LNCAP (cell line): ENCODE results near the gene PPP1CC.

Experiments used
- CTCF ChIP-seq: fragments of 450-650 bp; IDR thresholded peaks from 2 replicates; pipeline ENCODE4 v1.5.1; 2017; ENCODE audit warnings: mild to moderate bottlenecking

The PPP1CC gene

GRCh38 chr12:110679201-110679600, 63.5 kb downstream of the PPP1CC start:
- no peak for TF ChIP-seq CTCF

- TF ChIP-seq CTCF: no peak
Measured at GRCh38 chr12:110677982-110678381, 64.7 kb downstream of the PPP1CC start.

DNA sequence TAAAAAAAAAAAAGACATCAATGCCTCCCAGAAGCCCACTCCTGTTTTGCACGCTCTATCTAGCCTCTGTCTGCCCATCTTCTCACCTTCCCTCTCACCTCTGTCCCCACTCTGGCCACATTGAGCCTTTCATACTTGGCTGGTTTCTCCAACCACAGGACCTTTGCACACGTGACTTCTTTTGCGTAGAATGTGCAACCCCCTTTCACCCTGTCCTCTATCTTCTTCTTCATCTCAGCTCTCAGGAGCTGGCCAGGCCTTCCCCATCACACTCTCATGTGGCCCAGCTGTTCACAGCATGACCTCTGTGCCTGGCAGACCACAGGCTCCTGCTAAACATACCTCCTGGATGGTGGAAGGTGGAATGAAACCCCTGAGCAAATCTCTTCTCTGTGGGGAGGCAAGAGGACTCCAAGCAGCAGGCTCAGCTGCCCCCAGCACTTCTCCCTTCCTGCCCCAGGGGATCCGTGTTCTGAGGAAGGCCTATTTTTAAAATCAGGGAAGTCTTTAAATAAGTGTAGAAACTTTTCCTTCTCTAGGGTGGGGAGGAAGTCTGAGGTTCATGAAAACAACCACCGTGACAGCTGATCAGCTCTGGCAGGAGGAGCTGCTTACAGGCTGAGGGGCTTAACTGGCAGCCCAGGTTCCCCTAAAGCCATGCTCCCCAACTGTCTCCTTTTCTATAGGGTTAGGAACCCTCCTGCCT, 65.3 kb downstream of the PPP1CC start:
- no peak for TF ChIP-seq CTCF

DNA sequence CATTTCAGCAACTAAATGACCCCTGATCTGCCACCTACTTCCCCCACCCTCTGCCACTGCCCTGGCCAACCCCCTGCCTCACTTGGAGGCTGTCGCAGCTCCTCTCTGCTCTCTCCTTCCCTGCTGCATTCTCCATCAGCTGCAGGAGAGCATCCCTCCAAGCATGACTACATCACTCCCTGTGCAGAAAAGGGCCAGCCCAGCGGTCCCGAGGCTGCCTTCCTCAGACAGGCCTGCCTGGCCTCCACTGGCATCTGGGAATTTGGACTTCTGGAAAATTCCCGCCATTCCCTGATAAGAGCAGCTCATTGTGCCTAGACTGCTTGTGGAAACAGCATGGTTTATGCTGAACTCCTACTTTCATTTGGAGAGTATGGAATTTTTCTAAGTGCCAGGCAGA, 66.5 kb downstream of the PPP1CC start:
- no peak for TF ChIP-seq CTCF

GRCh38 chr12:110670161-110670701, 72.5 kb downstream of the PPP1CC start:
- no peak for TF ChIP-seq CTCF
